Heart left ventricle (tissue), 16 donors: Measurements from ENCODE around the gene CLK2. TPM values are rescaled to one million over a fixed set of nuclear protein-coding genes. Genes with fewer than 3 reads are reported as not detected.

Experiments
- ATAC-seq, 4 donors: fragments of 200-7000 bp; cut with Tn5 transposase; one replicate each; pipeline ENCODE4 v1.9.1; 2020 to 2022; ENCODE audit warnings: moderate library complexity in 4 of 4, mild to moderate bottlenecking in 3 of 4, moderate number of reproducible peaks in 1 of 4
- DNase-seq, 5 donors: peaks; one replicate each; pipeline ENCODE4 v3.0.0-alpha.2; 2020
- H3K27ac ChIP-seq, 12 donors: fragments of 200-600 bp; sonication (generic) in 4 of 12; one replicate each; pipeline versions ENCODE4 v1.5.0 to v1.8.0; 2016 to 2022; ENCODE audit warnings: mild to moderate bottlenecking in 2 of 12
- H3K27me3 ChIP-seq, 9 donors: fragments of 200-600 bp; sonication (generic) in 2 of 9; one replicate each; pipeline versions ENCODE4 v1.5.1 to v1.8.0; 2016 to 2022; ENCODE audit warnings: mild to moderate bottlenecking in 3 of 9
- H3K36me3 ChIP-seq, 9 donors: fragments of 200-600 bp; sonication (generic) in 2 of 9; one replicate each; pipeline versions ENCODE4 v1.5.0 to v1.8.0; 2018 to 2022; ENCODE audit warnings: mild to moderate bottlenecking in 2 of 9
- H3K4me1 ChIP-seq, 12 donors: fragments of 200-600 bp; sonication (generic) in 4 of 12; one replicate each; pipeline versions ENCODE4 v1.5.0 to v1.8.0; 2016 to 2022; ENCODE audit warnings: mild to moderate bottlenecking in 3 of 12
- H3K4me3 ChIP-seq, 12 donors: fragments of 200-600 bp; sonication (generic) in 4 of 12; one replicate each; pipeline versions ENCODE4 v1.5.0 to v1.8.0; 2017 to 2022; ENCODE audit warnings: mild to moderate bottlenecking in 9 of 12, moderate library complexity in 4 of 12
- H3K9me3 ChIP-seq, 12 donors: fragments of 200-600 bp; sonication (generic) in 4 of 12; one replicate each; pipeline versions ENCODE4 v1.5.0 to v1.8.0; 2016 to 2022; ENCODE audit warnings: mild to moderate bottlenecking in 1 of 12
- POLR2A ChIP-seq, 2 donors: fragments of 450-650 bp; IDR thresholded peaks; one replicate each; pipeline ENCODE4 v1.6.1; 2017; ENCODE audit warnings: antibody characterized with exemption in 2 of 2, mild to moderate bottlenecking in 2 of 2, moderate library complexity in 2 of 2
- WGBS, 4 donors: extraction: QIAGEN DNeasy Blood & Tissue Kit in 2 of 4; methylation state at CpG; one replicate each; pipeline versions ENCODE4 v1.1.5 to v1.1.7; 2013 to 2018; 5-methylcytosine and 5-hydroxymethylcytosine counted together
- intact Hi-C, 10 donors: fragments of 100-400 bp; cut with DNase I; formaldehyde crosslinking; loops; one replicate each; pipeline versions ENCODE4 v1.11.1 to v1.14.2; 2022
- polyA plus RNA-seq, 2 donors: library from polyadenylated mRNA; stranded (reverse); fragments of 200-250 nt; gene quantifications; one replicate each; pipeline ENCODE4 v1.2.3, GENCODE V29; 2013
- total RNA-seq, 9 donors: library from RNA; depleted of rRNA in 2 of 9; stranded (reverse); fragments of >200 nt in 2 of 9; fragmentation: NEBNext Ultra II Directional in 3 of 9; extraction: Animal tissue kit (Norgen Biotek cat#: 25700) in 3 of 9; gene quantifications; one replicate each; pipeline versions ENCODE4 v1.1.0 to v1.2.4, GENCODE V29; 2016 to 2023
- TF ChIP-seq, protein P1 (sequence below), 12 donors: fragments of 200-600 bp; sonication (generic) in 4 of 12; IDR thresholded peaks; one replicate each; pipeline versions ENCODE4 v1.5.0 to v1.8.0; 2018 to 2022; ENCODE audit warnings: antibody characterized with exemption in 12 of 12, mild to moderate bottlenecking in 5 of 12
- donor health status: ischemic (EF 13 %, LVEDD 7.1; RV severe dilation, severe dysfunction).
- donor health status: healthy with polysubstance abuse.
- donor health status: DM: no; HTN: yes; CAD: no.
- donor health status: DM: no; HTN: no; CAD: no.
- donor health status: ischemic (EF 25% LVEDD 6.9; RV normal size, moderate dysfunction).
- donor health status: ischemic (EF 25% LVEDD 5.7; RV mildly dilated, moderate dysfunction).
- donor health status: healthy.
- donor health status: DM: yes; HTN: yes; CAD: no.
- donor health status: ischemic (EF 35%, LVEDD 5.7; RV mildly dilated, moderate dysfunction).
- donor health status: nonischemic (EF 11% LVEDD 7.7; RV severe dilation, severe dysfunction).
- donor health status: DM: yes; HTN: yes; CAD: no.
- donor health status: PGD.
- donor health status: ischemic (EF 29% LVEDD 5.4; RV normal size, mild dysfunction).
- donor health status: nonischemic (EF 23%, LVEDD 6.1; RV moderate dilation, normal function).

CLK2 gene
- total and polyA plus RNA-seq, 11 donors = 9.6 to 26.1 (median 17.2) TPM

DNA sequence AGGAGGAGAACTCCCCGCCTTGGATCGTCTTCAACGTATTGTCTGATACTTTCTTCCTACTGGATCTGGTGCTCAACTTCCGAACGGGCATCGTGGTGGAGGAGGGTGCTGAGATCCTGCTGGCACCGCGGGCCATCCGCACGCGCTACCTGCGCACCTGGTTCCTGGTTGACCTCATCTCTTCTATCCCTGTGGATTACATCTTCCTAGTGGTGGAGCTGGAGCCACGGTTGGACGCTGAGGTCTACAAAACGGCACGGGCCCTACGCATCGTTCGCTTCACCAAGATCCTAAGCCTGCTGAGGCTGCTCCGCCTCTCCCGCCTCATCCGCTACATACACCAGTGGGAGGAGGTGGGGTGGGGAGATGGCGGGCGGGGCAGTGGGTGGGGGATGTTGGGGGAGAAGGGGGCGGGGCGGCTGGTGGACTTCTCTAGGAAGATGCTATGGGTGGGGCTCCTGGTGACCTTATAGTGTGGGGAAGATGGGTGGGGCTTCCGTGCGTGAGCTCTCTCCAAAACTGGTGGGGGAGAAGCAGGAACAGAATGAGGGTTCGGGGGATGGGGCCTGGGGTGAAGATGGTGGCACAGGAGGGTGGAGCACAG, 9.3 kb upstream of the CLK2 start:
- Histone ChIP-seq H3K36me3 (no peaks in the 10 kb centered on the region), H3K9me3 (no peaks in the 10 kb centered on the region), H3K4me1 (peaks cover 0 to 12% (median 9%) of the 10 kb centered on the region in 12 donors), H3K4me3 (no peak overlapping the region), H3K27me3 (no peaks in the 10 kb centered on the region), H3K27ac (no peak overlapping the region)
- ATAC-seq (no peak), DNase-seq (no peak)
- TF ChIP-seq, protein P1, sequence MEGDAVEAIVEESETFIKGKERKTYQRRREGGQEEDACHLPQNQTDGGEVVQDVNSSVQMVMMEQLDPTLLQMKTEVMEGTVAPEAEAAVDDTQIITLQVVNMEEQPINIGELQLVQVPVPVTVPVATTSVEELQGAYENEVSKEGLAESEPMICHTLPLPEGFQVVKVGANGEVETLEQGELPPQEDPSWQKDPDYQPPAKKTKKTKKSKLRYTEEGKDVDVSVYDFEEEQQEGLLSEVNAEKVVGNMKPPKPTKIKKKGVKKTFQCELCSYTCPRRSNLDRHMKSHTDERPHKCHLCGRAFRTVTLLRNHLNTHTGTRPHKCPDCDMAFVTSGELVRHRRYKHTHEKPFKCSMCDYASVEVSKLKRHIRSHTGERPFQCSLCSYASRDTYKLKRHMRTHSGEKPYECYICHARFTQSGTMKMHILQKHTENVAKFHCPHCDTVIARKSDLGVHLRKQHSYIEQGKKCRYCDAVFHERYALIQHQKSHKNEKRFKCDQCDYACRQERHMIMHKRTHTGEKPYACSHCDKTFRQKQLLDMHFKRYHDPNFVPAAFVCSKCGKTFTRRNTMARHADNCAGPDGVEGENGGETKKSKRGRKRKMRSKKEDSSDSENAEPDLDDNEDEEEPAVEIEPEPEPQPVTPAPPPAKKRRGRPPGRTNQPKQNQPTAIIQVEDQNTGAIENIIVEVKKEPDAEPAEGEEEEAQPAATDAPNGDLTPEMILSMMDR (IDR thresholded peaks at IDR 0.05) = no peak
- TF ChIP-seq POLR2A (IDR thresholded peaks at IDR 0.05) = no peak
- WGBS, 4 donors = 92 to 96% (median 96%) methylated on average over 27 to 29 of the region's 29 CpGs
- intact Hi-C loops = no loop called here

DNA sequence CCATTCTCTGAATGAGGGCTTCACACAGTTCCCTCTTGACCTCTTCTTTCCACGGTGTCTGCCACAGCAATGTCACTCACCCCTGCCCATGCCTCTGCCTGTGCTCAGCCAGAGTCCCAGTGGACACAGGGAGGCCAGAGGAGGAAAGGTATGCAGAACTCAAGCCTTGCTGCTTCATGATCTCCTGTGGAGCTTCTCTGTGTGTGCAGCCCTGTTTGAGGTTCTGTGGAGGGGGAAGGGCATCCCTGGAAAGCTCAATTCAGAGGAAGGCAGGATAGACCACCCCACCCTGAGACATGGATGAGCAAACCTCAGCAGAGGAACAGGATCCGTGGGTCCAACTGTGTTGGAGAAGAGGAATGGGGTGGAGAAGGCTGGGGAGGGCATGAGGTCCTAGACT, 6.0 kb upstream of the CLK2 start:
- H3K27ac ChIP-seq = no peak overlapping the region
- ATAC-seq (no peak), DNase-seq (no peak)
- no peaks in the 10 kb centered on the region for H3K9me3 ChIP-seq
- intact Hi-C loops = loop anchor here in 6 of 10 donors (2.0 to 5.0 kb wide), 2 partner anchors 26 to 43 kb away; partner anchors contain the start of gene RUSC1 (in 6 of the 6)
- H3K4me3 ChIP-seq = no peak overlapping the region
- H3K27me3 ChIP-seq = no peaks in the 10 kb centered on the region
- WGBS, 4 donors = 76 to 94% (median 82%) methylated on average over 2 of the region's 2 CpGs
- TF ChIP-seq POLR2A (IDR thresholded peaks at IDR 0.05) = no peak
- TF ChIP-seq, protein P1 (IDR thresholded peaks at IDR 0.05) = no peak
- peaks cover 0 to 22% (median 16%) of the 10 kb centered on the region in 12 donors for H3K4me1 ChIP-seq
- H3K36me3 ChIP-seq = no peaks in the 10 kb centered on the region

DNA sequence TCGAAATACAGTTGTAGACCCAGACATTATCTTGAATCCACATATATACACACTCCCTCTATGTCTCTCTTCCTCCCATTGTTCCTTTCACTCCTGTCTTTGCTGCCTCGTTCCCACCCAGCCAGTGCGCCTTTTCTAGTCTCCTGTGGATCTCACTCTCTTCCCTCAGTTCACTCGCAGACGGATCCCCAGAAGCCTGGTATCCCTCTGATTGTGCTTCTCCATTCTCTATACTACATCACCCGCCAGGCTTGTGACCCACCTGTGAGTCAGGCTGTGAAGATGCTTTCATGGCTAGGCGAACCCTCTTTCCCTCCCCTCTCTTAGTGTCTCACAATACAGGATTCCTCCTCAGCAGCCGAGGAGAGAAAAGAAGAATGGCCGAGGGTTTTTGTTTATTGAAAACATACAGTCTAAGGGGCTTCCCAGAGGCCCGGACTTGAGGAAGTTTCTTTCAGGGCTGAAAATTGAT, 5.4 kb upstream of the CLK2 start:
- H3K4me3 ChIP-seq = peak overlapping the region in 2 of 12 donors; percentile 78 to 82
- WGBS, 4 donors = 62 to 67% (median 65%) methylated on average over 10 of the region's 10 CpGs

More for the DNA sequence above, 5.4 kb upstream of the CLK2 start:
- DNase-seq (no peak), ATAC-seq (no peak)
- intact Hi-C loops = loop anchor here in 6 of 10 donors (2.0 to 5.0 kb wide), 2 partner anchors 26 to 44 kb away; partner anchors contain the start of gene RUSC1 (in 6 of the 6)
- TF ChIP-seq POLR2A (IDR thresholded peaks at IDR 0.05) = no peak
- TF ChIP-seq, protein P1 (IDR thresholded peaks at IDR 0.05) = no peak
- no peaks in the 10 kb centered on the region for H3K27me3 ChIP-seq
- H3K9me3 ChIP-seq = no peaks in the 10 kb centered on the region
- no peaks in the 10 kb centered on the region for H3K36me3 ChIP-seq
- H3K4me1 ChIP-seq = peaks cover 0 to 26% (median 17%) of the 10 kb centered on the region in 12 donors
- no peak overlapping the region for H3K27ac ChIP-seq
